Measurements from ENCODE around the gene CSH1.
"Not testable (repeated sequence)": the region's sequence is repeated elsewhere in the genome, so short reads cannot be mapped to it uniquely, and the experiment has no call there.

GRCh38 chr17:63874061-63874626, 22.2 kb downstream of the CSH1 start:
- TF ChIP-seq CTCF (conservative IDR thresholded peaks at IDR 0.05 in 1 of 2, IDR thresholded peaks at IDR 0.05 in 1 of 2; ENCODE audit: low read depth in 1 of 2, low read length in 2 of 2); EZH2 (IDR thresholded peaks at IDR 0.05; ENCODE audit: low read length, missing control alignments): not testable (repeated sequence)
